Osteoblast (primary cell): ENCODE data around the gene SGPP2. TPM values are rescaled to one million over a fixed set of nuclear protein-coding genes. Genes with fewer than 3 reads are reported as not detected.

Source experiments
- DNase-seq: peaks from one replicate; pipeline ENCODE4 v3.0.0; 2011; ENCODE audit warnings: low spot score, mixed read lengths; ENCODE audit not compliant: insufficient read length; ENCODE audit errors: missing footprints
- H2AFZ ChIP-seq: 2 replicates; pipeline ENCODE4 v1.6.0; 2011; ENCODE audit warnings: mild to moderate bottlenecking, low read length
- H3K27ac ChIP-seq: 2 replicates; pipeline ENCODE4 v1.5.1; 2011; ENCODE audit warnings: mild to moderate bottlenecking, low read depth, low read length, moderate library complexity
- H3K27me3 ChIP-seq: 2 replicates; pipeline ENCODE4 v1.6.0; 2012; ENCODE audit warnings: mild to moderate bottlenecking, control low read depth, inconsistent platforms, low read length, moderate library complexity; ENCODE audit not compliant: insufficient read depth
- H3K36me3 ChIP-seq: 2 replicates; pipeline ENCODE4 v1.5.1; 2011; ENCODE audit warnings: mild to moderate bottlenecking, low read length, control low read depth, moderate library complexity; ENCODE audit not compliant: insufficient read depth
- H3K4me1 ChIP-seq: 2 replicates; pipeline ENCODE4 v1.5.1; 2011; ENCODE audit warnings: mild to moderate bottlenecking, low read length, control low read depth, moderate library complexity; ENCODE audit not compliant: insufficient read depth
- H3K4me2 ChIP-seq: 2 replicates; pipeline ENCODE4 v1.6.0; 2011; ENCODE audit warnings: mild to moderate bottlenecking, low read length; ENCODE audit not compliant: insufficient read depth
- H3K4me3 ChIP-seq: fragments of 200-600 bp; sonication (generic); 3 replicates; pipeline ENCODE4 v1.5.1; 2012; ENCODE audit warnings: mild to moderate bottlenecking, low read length, inconsistent platforms; ENCODE audit not compliant: insufficient read depth
- H3K79me2 ChIP-seq: 2 replicates; pipeline ENCODE4 v1.6.0; 2012; ENCODE audit warnings: mild to moderate bottlenecking, low read length, control low read depth, inconsistent platforms; ENCODE audit not compliant: insufficient read depth
- H3K9me3 ChIP-seq: 2 replicates; pipeline ENCODE4 v1.5.1; 2011; ENCODE audit warnings: low read depth, low read length, control low read depth
- H4K20me1 ChIP-seq: 2 replicates; pipeline ENCODE4 v1.6.0; 2012; ENCODE audit warnings: mild to moderate bottlenecking, low read length, control low read depth; ENCODE audit not compliant: insufficient read depth
- CTCF ChIP-seq: IDR thresholded peaks from 2 replicates; pipeline ENCODE4 v1.5.1; 2011; ENCODE audit warnings: mild to moderate bottlenecking, low read depth, low read length, moderate library complexity; ENCODE audit errors: extremely low read depth
- total RNA-seq: library from RNA; depleted of rRNA; stranded (reverse); fragments of >200 nt; gene quantifications from 2 replicates; pipeline ENCODE4 v1.2.3, GENCODE V29; 2012

The SGPP2 gene
- total RNA-seq, 1 donor: not detected

DNA sequence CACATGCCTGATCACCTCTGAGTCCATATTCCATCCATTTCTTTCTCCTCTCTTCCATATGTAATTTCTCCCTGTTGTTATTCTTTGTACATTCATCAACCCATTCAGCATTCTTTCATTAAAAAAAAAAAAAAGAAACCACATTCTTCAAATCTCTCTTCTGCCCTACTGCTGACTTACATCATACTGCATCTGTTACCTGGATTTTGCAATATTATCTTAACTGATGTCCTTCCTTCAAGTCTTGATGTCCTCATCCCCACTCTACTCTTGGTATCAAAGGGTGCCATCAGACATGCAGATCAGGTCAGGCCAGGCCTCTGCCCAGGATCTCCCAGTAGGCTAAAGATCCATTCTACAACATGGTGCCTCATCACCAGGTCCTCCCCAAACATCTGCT lies 90.6 kb downstream of the SGPP2 start:
- Histone ChIP-seq H3K4me2 (no peak overlapping the region), H3K27me3 (peaks cover 3% of the 10 kb centered on the region), H3K36me3 (no peaks in the 10 kb centered on the region), H3K4me3 (no peak overlapping the region), H3K9me3 (no peaks in the 10 kb centered on the region), H3K27ac (no peak overlapping the region), H2AFZ (no peak overlapping the region), H3K79me2 (no peaks in the 10 kb centered on the region), H4K20me1 (no peaks in the 10 kb centered on the region), H3K4me1 (peaks cover 5% of the 10 kb centered on the region)
- no peak for TF ChIP-seq CTCF
- no peak for DNase-seq

DNA sequence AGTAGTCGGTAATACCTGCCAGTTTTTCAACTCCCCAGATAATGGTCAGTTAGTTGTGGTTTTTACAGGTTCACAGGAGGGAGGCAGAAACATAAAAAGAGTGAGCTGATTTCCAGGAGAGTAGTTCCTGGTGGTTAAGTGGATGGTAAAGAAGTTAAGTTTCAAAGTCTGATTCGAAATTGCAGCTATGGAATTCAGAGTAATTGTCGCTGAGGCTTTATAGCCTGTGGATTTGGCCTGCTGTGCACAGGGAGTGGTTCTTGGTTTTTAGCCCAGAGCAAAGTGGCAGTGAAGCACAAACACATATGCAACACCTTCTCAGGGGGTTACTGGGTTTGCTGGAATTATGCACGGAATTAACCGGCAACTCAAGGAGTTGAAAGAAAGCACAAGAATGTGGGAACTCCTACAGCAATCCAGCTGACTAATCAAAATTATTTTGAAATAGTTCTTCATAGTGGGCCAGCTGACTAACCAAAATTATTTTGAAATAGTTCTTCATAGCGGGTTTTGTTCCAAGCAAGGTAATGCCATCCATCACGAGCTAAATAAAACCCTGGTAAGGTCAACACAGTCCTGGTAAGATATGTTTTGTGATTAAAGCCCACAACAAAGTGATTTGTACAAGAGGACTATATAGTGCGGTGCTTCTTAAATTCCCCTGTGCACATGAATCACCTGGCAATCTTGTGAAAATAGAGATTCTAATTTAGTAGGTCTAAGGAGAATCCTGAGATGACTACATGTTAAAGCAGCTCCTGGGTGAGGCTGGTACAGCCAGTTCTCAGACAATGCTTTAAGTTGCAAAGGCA lies 94.4 kb downstream of the SGPP2 start:
- Histone ChIP-seq H3K4me1 (peaks cover 5% of the 10 kb centered on the region), H3K4me3 (no peak overlapping the region), H3K36me3 (no peaks in the 10 kb centered on the region), H3K27me3 (peaks cover 3% of the 10 kb centered on the region), H3K27ac (no peak overlapping the region), H4K20me1 (no peaks in the 10 kb centered on the region), H3K79me2 (no peaks in the 10 kb centered on the region), H3K4me2 (peak overlapping the region; percentile 35), H2AFZ (no peak overlapping the region), H3K9me3 (no peaks in the 10 kb centered on the region)
- TF ChIP-seq CTCF: no peak
- peak; percentile 73 for DNase-seq

DNA sequence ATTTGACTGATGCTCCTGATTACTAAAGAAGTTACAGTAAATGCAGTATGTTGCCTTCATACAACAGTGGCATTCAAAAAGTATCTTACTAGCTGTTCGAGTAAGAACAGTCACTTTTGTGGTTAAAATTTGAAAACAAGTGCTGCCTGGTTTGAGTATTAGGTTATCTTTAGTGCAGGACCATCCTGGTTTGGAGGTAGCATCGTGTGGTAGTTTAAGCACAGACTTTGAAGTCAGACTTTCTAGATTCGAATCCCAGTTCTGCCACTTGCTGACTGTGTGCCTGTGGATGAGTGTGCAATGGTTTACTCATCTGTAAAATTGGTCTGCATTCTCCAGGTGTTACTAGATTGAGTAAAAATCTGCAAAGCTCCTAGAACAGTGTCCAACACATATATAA lies 96.8 kb downstream of the SGPP2 start:
- Histone ChIP-seq H3K27me3 (peaks cover 3% of the 10 kb centered on the region), H4K20me1 (no peaks in the 10 kb centered on the region)
- no peak for TF ChIP-seq CTCF

GRCh38 chr2:222522082-222522481 lies 97.7 kb downstream of the SGPP2 start:
- H3K4me3 ChIP-seq: no peak overlapping the region

More for the DNA sequence above, 96.8 kb downstream of the SGPP2 start:
- H3K79me2 ChIP-seq: no peaks in the 10 kb centered on the region
- H3K4me1 ChIP-seq: peaks cover 5% of the 10 kb centered on the region
- H3K4me2 ChIP-seq: no peak overlapping the region
- H3K27ac ChIP-seq: no peak overlapping the region
- H3K36me3 ChIP-seq: no peaks in the 10 kb centered on the region
- H3K4me3 ChIP-seq: no peak overlapping the region
- H3K9me3 ChIP-seq: no peaks in the 10 kb centered on the region
- DNase-seq: no peak
- no peak overlapping the region for H2AFZ ChIP-seq

More at GRCh38 chr2:222522082-222522481, 97.7 kb downstream of the SGPP2 start:
- no peak for TF ChIP-seq CTCF
- Histone ChIP-seq H3K27me3 (peaks cover 3% of the 10 kb centered on the region), H3K4me2 (no peak overlapping the region), H4K20me1 (no peaks in the 10 kb centered on the region), H3K27ac (no peak overlapping the region), H2AFZ (no peak overlapping the region), H3K4me1 (peaks cover 5% of the 10 kb centered on the region), H3K36me3 (no peaks in the 10 kb centered on the region), H3K9me3 (no peaks in the 10 kb centered on the region), H3K79me2 (no peaks in the 10 kb centered on the region)
- DNase-seq: no peak
